ENCODE data around the gene PTPA.

Gene PTPA

DNA sequence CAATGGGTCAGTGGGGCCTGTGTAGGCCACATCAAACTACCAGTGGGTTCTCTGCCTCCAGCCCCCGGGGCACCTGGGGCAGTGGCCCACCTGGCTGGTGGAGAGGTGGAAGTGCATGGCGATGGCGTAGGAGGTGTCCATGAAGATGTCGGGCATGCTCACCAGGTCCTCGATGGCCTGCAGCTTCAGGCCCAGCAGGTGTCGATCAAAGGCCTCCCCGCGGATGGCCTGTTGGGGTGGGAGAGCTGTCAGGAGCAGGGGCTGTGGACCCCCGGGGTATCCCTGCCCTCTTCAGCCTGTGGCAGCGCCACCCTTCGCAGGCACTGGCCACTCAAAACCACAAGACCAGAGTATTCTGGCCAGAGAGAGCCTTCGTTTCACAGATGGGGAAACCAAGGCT is 15.3 kb upstream of the PTPA start:
- no peaks in the 10 kb centered on the region for H3K4me1 ChIP-seq
- H3K9me3 ChIP-seq = no peaks in the 10 kb centered on the region
- intact Hi-C loops (cut with DNase I; ENCODE audit: low total_unique reads) = no loop called here

DNA sequence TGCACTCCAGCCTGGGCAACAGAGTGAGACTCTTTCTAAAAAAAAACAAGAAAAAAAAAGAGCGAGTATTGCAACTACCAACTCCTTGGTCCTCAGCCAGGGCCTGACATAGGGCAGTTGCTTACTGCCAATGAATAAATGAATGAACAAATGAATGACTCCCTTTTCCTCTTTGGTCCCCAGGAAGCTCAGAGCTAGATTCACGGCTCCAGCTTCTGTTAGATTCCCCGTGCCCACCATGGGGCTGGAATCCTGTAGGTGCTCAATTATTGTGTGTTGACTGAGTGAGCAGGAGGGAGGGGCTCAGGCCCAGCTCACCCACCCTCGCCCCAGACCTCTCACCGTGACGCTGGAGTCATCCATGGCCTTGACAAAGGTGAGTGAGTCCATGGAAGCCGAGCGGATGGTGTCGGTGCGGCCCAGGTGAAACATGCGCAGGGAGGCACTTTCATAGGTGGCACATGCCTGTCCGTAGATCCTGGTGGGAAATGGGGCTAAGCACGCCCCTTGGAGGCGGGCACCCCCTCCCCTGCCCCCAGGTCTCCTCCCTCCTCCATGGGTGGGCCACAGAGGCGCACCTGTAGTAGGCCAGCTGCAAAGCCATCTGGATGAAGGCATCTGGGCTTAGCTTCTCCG is 13.4 kb upstream of the PTPA start:
- TF ChIP-seq, protein P1, sequence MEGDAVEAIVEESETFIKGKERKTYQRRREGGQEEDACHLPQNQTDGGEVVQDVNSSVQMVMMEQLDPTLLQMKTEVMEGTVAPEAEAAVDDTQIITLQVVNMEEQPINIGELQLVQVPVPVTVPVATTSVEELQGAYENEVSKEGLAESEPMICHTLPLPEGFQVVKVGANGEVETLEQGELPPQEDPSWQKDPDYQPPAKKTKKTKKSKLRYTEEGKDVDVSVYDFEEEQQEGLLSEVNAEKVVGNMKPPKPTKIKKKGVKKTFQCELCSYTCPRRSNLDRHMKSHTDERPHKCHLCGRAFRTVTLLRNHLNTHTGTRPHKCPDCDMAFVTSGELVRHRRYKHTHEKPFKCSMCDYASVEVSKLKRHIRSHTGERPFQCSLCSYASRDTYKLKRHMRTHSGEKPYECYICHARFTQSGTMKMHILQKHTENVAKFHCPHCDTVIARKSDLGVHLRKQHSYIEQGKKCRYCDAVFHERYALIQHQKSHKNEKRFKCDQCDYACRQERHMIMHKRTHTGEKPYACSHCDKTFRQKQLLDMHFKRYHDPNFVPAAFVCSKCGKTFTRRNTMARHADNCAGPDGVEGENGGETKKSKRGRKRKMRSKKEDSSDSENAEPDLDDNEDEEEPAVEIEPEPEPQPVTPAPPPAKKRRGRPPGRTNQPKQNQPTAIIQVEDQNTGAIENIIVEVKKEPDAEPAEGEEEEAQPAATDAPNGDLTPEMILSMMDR (IDR thresholded peaks at IDR 0.05) = no peak
- DNase-seq = no peak
- Histone ChIP-seq H3K36me3 (peaks cover 31 to 82% (median 51%) of the 10 kb centered on the region in 3 donors), H3K27ac (no peak overlapping the region), H3K27me3 (no peaks in the 10 kb centered on the region), H3K9me3 (no peaks in the 10 kb centered on the region), H3K4me3 (no peak overlapping the region), H3K4me1 (no peaks in the 10 kb centered on the region)
- intact Hi-C loops (cut with DNase I; ENCODE audit: low total_unique reads) = no loop called here

More for the DNA sequence above, 15.3 kb upstream of the PTPA start:
- Histone ChIP-seq H3K4me3 (no peak overlapping the region), H3K27ac (no peak overlapping the region), H3K36me3 (peaks cover 31 to 65% (median 48%) of the 10 kb centered on the region in 3 donors), H3K27me3 (no peaks in the 10 kb centered on the region)
- no peak for DNase-seq
- TF ChIP-seq, protein P1 (IDR thresholded peaks at IDR 0.05) = no peak

DNA sequence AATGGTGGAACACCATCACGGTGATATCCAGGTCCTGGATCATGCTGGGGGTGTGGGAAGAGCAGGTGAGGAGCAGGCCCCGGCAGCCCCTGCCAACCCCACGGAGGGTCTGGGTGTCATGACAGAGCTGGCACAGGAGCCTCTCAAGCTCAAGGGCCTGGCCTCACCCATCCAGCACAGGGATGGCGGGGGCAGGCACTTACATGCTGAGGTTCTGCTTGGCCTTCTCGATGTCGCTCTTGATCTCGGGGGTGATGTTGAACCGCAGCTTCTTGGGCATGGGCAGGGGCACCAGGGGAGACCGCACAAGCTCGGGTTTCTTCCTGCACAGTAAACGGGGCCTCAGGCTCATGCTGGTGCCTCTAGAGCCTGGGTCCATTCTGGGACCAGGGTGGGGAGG is 12.9 kb upstream of the PTPA start:
- Histone ChIP-seq H3K4me3 (no peak overlapping the region), H3K36me3 (peaks cover 31 to 87% (median 51%) of the 10 kb centered on the region in 3 donors), H3K27ac (no peak overlapping the region), H3K4me1 (no peaks in the 10 kb centered on the region), H3K27me3 (no peaks in the 10 kb centered on the region), H3K9me3 (no peaks in the 10 kb centered on the region)
- DNase-seq = no peak
- TF ChIP-seq, protein P1 (IDR thresholded peaks at IDR 0.05) = no peak
- intact Hi-C loops (cut with DNase I; ENCODE audit: low total_unique reads) = no loop called here

DNA sequence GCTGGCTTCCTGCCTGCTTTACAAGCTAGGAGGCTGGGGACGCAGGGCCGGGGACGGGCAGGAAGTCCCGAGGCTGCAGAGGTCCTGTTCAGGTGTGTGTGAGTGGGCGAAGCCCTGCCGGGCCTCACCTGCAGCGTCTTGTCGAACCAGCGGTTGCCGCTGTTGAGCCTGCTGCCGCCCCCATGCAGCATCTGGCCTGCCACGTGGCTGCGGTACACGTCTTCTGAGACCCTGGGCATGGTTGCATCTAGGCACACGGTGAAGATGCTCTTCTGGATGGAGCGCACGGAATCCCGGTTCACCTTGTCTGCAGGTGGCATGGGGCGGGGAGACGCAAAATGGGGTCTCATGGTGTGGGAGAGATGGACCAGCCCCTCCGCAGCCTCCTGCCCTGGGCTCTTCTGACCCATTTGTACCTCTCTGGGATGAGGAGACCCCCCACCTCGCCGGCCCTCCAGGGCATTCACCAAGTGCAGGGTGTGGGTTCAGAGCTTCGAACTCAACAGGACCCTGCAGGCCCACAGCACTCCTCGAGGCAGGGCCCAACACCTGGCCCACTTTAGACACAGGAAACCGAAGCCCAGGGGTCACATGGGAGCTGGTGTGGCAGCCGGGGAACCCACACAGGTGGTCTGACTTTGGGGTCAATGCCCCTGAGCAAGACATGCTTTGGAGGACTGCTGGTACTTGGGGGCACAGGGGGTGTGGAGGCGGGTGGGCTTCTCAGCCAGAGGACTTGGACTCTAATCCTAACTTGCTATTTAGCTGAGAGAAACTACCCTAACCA is 10.6 kb upstream of the PTPA start:
- TF ChIP-seq, protein P1 (IDR thresholded peaks at IDR 0.05) = no peak
- no peak for DNase-seq
- intact Hi-C loops (cut with DNase I; ENCODE audit: low total_unique reads) = no loop called here
- Histone ChIP-seq H3K4me1 (no peaks in the 10 kb centered on the region), H3K27ac (no peak overlapping the region), H3K9me3 (no peaks in the 10 kb centered on the region), H3K27me3 (no peaks in the 10 kb centered on the region), H3K4me3 (no peak overlapping the region), H3K36me3 (peaks cover 23 to 86% (median 41%) of the 10 kb centered on the region in 3 donors)

DNA sequence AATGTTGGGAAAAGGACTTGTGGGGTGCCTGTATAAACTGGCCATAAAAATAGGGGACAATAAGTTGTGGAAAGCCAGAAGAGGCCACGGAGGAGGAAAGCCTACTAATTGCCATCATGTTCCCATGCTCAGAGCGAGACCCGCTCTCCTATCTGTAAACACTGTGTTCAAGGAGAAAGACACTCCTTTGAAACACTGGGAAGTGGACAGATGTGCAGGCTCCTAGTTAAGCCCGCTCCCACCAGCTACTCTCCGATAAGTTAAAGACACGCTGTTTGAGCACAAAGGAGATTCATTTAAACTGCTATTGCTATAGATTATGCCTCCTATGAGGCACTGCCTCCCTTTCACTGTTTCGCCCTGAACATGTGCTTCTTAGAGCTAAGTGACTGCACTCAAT is 9.9 kb upstream of the PTPA start:
- Histone ChIP-seq H3K27ac (no peak overlapping the region), H3K36me3 (peaks cover 18 to 86% (median 41%) of the 10 kb centered on the region in 3 donors), H3K9me3 (no peaks in the 10 kb centered on the region), H3K27me3 (no peaks in the 10 kb centered on the region), H3K4me1 (no peaks in the 10 kb centered on the region), H3K4me3 (no peak overlapping the region)
- no peak for DNase-seq
- intact Hi-C loops (cut with DNase I; ENCODE audit: low total_unique reads) = no loop called here
- TF ChIP-seq, protein P1 (IDR thresholded peaks at IDR 0.05) = no peak
